ENCODE measurements around the gene NSUN4. TPM values are rescaled to one million over a fixed set of nuclear protein-coding genes. Genes with fewer than 3 reads are reported as not detected.

Gene NSUN4
- total and polyA plus RNA-seq, 2 of the 13 experiments (the other 11 are each of a cell fraction or from before 2014, with no cell fraction given), result 21.5 to 23.5 TPM

DNA sequence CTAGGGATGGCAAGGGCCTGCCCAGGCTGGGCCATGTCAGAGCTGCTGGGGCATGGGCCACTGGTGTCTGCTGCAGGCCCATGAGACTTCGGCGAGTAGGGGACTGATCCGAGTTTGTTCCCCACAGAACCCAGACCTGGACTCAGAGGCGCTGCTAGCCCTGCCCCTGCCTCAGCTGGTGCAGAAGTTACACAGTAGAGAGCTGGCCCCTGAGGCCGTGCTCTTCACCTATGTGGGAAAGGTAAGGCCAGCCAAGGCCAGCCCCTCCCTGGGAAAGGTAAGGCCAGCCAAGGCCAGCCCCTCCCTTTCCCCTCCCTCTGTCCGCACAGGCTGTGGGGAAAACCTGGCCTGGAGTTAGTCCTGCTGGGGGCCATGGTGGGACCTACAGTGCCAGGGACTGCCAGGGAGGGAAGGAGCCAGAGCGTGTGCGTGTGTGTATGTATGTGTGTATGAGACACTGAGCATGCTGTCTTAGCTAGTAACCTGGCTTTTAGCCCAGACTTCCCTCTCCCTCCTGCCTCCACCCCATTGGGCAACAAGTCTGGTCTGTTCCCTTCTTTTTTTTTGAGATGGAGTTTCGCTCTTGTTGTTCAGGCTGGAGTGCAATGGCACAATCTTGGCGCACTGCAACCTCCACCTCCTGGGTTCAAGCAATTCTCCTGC is 61.5 kb downstream of the NSUN4 start (continued):
- TF ChIP-seq ZNF274 (CRISPR knock-in tag; IDR thresholded peaks at IDR 0.05), result no peak
- TF ChIP-seq PCBP2 (optimal IDR thresholded peaks at IDR 0.05; ENCODE audit: low read depth, low read length, poor library complexity, severe bottlenecking), result no peak
- TF ChIP-seq RAD51 (IDR thresholded peaks at IDR 0.05; ENCODE audit: borderline replicate concordance), result no peak
- no peak for TF ChIP-seq ELF4 (CRISPR knock-in tag; IDR thresholded peaks at IDR 0.05; ENCODE audit: borderline replicate concordance)
- no peak for TF ChIP-seq ATAD3A (CRISPR knock-in tag; IDR thresholded peaks at IDR 0.05)
- TF ChIP-seq, protein P1, sequence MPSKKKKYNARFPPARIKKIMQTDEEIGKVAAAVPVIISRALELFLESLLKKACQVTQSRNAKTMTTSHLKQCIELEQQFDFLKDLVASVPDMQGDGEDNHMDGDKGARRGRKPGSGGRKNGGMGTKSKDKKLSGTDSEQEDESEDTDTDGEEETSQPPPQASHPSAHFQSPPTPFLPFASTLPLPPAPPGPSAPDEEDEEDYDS (CRISPR knock-in tag; IDR thresholded peaks at IDR 0.05), result no peak
- TF ChIP-seq ISL2 (CRISPR knock-in tag; IDR thresholded peaks at IDR 0.05), result no peak
- TF ChIP-seq ZMYM4 (CRISPR knock-in tag; IDR thresholded peaks at IDR 0.05), result peak; percentile 77; the same call in 1 of the 2 replicates
- no peak for TF ChIP-seq HDAC6 (IDR thresholded peaks at IDR 0.05; ENCODE audit: low read depth, low read length)
- peak; percentile 70 for TF ChIP-seq SALL1 (CRISPR knock-in tag; IDR thresholded peaks at IDR 0.05)
- no peak for TF ChIP-seq ZKSCAN1 (IDR thresholded peaks at IDR 0.05; ENCODE audit: low read length)
- TF ChIP-seq, protein P2, sequence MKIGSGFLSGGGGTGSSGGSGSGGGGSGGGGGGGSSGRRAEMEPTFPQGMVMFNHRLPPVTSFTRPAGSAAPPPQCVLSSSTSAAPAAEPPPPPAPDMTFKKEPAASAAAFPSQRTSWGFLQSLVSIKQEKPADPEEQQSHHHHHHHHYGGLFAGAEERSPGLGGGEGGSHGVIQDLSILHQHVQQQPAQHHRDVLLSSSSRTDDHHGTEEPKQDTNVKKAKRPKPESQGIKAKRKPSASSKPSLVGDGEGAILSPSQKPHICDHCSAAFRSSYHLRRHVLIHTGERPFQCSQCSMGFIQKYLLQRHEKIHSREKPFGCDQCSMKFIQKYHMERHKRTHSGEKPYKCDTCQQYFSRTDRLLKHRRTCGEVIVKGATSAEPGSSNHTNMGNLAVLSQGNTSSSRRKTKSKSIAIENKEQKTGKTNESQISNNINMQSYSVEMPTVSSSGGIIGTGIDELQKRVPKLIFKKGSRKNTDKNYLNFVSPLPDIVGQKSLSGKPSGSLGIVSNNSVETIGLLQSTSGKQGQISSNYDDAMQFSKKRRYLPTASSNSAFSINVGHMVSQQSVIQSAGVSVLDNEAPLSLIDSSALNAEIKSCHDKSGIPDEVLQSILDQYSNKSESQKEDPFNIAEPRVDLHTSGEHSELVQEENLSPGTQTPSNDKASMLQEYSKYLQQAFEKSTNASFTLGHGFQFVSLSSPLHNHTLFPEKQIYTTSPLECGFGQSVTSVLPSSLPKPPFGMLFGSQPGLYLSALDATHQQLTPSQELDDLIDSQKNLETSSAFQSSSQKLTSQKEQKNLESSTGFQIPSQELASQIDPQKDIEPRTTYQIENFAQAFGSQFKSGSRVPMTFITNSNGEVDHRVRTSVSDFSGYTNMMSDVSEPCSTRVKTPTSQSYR (CRISPR knock-in tag; IDR thresholded peaks at IDR 0.05; ENCODE audit: borderline replicate concordance), result no peak
- TF ChIP-seq, protein P3, sequence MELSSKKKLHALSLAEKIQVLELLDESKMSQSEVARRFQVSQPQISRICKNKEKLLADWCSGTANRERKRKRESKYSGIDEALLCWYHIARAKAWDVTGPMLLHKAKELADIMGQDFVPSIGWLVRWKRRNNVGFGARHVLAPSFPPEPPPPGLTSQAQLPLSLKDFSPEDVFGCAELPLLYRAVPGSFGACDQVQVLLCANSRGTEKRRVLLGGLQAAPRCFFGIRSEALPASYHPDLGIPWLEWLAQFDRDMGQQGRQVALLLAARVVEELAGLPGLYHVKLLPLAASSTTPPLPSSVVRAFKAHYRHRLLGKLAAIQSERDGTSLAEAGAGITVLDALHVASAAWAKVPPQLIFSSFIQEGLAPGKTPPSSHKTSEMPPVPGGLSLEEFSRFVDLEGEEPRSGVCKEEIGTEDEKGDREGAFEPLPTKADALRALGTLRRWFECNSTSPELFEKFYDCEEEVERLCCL (CRISPR knock-in tag; IDR thresholded peaks at IDR 0.05; ENCODE audit: borderline replicate concordance), result no peak
- TF ChIP-seq ZNF24 (IDR thresholded peaks at IDR 0.05), result no peak
- no peak for TF ChIP-seq ZNF773 (CRISPR knock-in tag; IDR thresholded peaks at IDR 0.05; ENCODE audit: borderline replicate concordance)
- TF ChIP-seq HNF1A (IDR thresholded peaks at IDR 0.05; ENCODE audit: low read depth), result no peak
- TF ChIP-seq HNF1A (CRISPR knock-in tag; IDR thresholded peaks at IDR 0.05; ENCODE audit: borderline replicate concordance), result peak; percentile 39; the same call in 1 of the 2 replicates
- no peak for TF ChIP-seq PRDM4 (CRISPR knock-in tag; IDR thresholded peaks at IDR 0.05; ENCODE audit: borderline replicate concordance)
- no peak for TF ChIP-seq ZNF10 (CRISPR knock-in tag; IDR thresholded peaks at IDR 0.05; ENCODE audit: borderline replicate concordance, low read depth)

Measured in HepG2 (cell line).